A549 (cell line): Measurements from ENCODE around the gene NEMF. TPM values are rescaled to one million over a fixed set of nuclear protein-coding genes. Genes with fewer than 3 reads are reported as not detected.

Experiments
- ATAC-seq, 2 experiments: fragments of 200-7000 bp in 1 of 2; fragments of >200 bp in 1 of 2; cut with Nextera tagmentation in 1 of 2; cut with Tn5 transposase in 1 of 2; 3 replicates each; pipeline versions ENCODE4 v1.8.0 to v1.9.1; 2018 to 2020; ENCODE audit warnings: mild to moderate bottlenecking in 1 of 2, moderate library complexity in 1 of 2
- CTCF ChIA-PET: fragments of 300-600 bp; sonication (Branson Sonifier 250); formaldehyde crosslinking; extraction: SDS; loops from one replicate; lab custom pipeline; 2021; ENCODE audit warnings: antibody characterized with exemption, inconsistent platforms; lab: Yijun Ruan, JAX
- POLR2A ChIA-PET: fragments of 350-600 bp; formaldehyde crosslinking; extraction: SDS; loops from one replicate; lab custom pipeline; 2021; ENCODE audit warnings: antibody characterized with exemption, inconsistent platforms; lab: Yijun Ruan, JAX
- DNase-seq, 2 experiments: peaks; one replicate each; pipeline versions ENCODE4 v3.0.0 to v3.0.0-alpha.2; 2011 to 2016; ENCODE audit warnings: low read depth in 1 of 2, low spot score in 1 of 2
- FAIRE-seq: peaks from 2 replicates; lab custom pipeline; 2011; peaks lifted over from hg19 to GRCh38; lab: Jason Lieb, UNC
- H3K27ac ChIP-seq, 2 experiments: fragments of >200 bp; sonication (Bioruptor Twin); formaldehyde crosslinking; 3 replicates each; pipeline ENCODE4 v1.5.1; 2016 to 2017
- H3K4me1 ChIP-seq: fragments of >200 bp; sonication (Bioruptor Twin); formaldehyde crosslinking; 3 replicates; pipeline ENCODE4 v1.6.1; 2016
- H3K4me2 ChIP-seq: fragments of >200 bp; sonication (Bioruptor Twin); formaldehyde crosslinking; 3 replicates; pipeline ENCODE4 v1.6.1; 2016
- H3K4me3 ChIP-seq: fragments of >200 bp; sonication (Bioruptor Twin); formaldehyde crosslinking; 3 replicates; pipeline ENCODE4 v1.5.1; 2016
- H3K9me3 ChIP-seq: fragments of >200 bp; sonication (Bioruptor Twin); formaldehyde crosslinking; 3 replicates; pipeline ENCODE4 v1.6.1; 2016
- BCL3 ChIP-seq: fragments of >200 bp; sonication (Bioruptor Twin); formaldehyde crosslinking; IDR thresholded peaks from 3 replicates; pipeline ENCODE4 v1.6.1; 2016
- CBX8 ChIP-seq: fragments of 200-600 bp; sonication (generic); IDR thresholded peaks from 2 replicates; pipeline ENCODE4 v1.6.1; 2016
- CHD4 ChIP-seq: fragments of 200-600 bp; sonication (generic); IDR thresholded peaks from 2 replicates; pipeline ENCODE4 v1.6.1; 2016; ENCODE audit warnings: antibody characterized with exemption, mild to moderate bottlenecking, borderline replicate concordance
- FOSB ChIP-seq: fragments of 250-450 bp; sonication (Bioruptor Pico); IDR thresholded peaks from 2 replicates; pipeline ENCODE4 v1.5.0; 2020; ENCODE audit warnings: mild to moderate bottlenecking, moderate library complexity
- FOXS1 ChIP-seq: fragments of 250-450 bp; sonication (Bioruptor Pico); IDR thresholded peaks from 2 replicates; pipeline ENCODE4 v1.5.0; 2020; ENCODE audit warnings: mild to moderate bottlenecking, moderate library complexity
- GATA3 ChIP-seq: IDR thresholded peaks from 2 replicates; pipeline ENCODE4 v1.6.1; 2012; ENCODE audit warnings: borderline replicate concordance
- HDAC2 ChIP-seq: fragments of 200-600 bp; sonication (generic); IDR thresholded peaks from 2 replicates; pipeline ENCODE4 v1.6.1; 2016
- HES2 ChIP-seq: fragments of >200 bp; sonication (Bioruptor Twin); formaldehyde crosslinking; IDR thresholded peaks from 2 replicates; pipeline ENCODE4 v1.6.1; 2016
- HEYL ChIP-seq: fragments of 250-450 bp; sonication (Bioruptor Pico); IDR thresholded peaks from 2 replicates; pipeline ENCODE4 v1.8.0; 2021; ENCODE audit warnings: mild to moderate bottlenecking, moderate library complexity
- HOXA7 ChIP-seq: fragments of 250-450 bp; sonication (Bioruptor Pico); IDR thresholded peaks from 2 replicates; pipeline ENCODE4 v1.5.0; 2020; ENCODE audit warnings: mild to moderate bottlenecking, moderate library complexity
- JUN ChIP-seq, 2 experiments: fragments of >200 bp; sonication (Bioruptor Twin); formaldehyde crosslinking; IDR thresholded peaks; 2 replicates in 1 of 2; 3 replicates in 1 of 2; pipeline ENCODE4 v1.6.1; 2016 to 2017
- MAZ ChIP-seq: fragments of 150-350 bp; IDR thresholded peaks from 2 replicates; pipeline ENCODE4 v1.6.1; 2014; ENCODE audit warnings: antibody characterized with exemption, low read depth, low read length, borderline replicate concordance
- PHF8 ChIP-seq: fragments of 200-600 bp; sonication (generic); IDR thresholded peaks from 2 replicates; pipeline ENCODE4 v1.6.1; 2016; ENCODE audit warnings: low read depth, mild to moderate bottlenecking, antibody characterized with exemption, moderate library complexity, borderline replicate concordance
- POLR2AphosphoS2 ChIP-seq: conservative IDR thresholded peaks from 2 replicates; pipeline ENCODE4 v1.6.1; 2012; ENCODE audit warnings: low read length, improper control_type of control experiment, inconsistent platforms
- RAD21 ChIP-seq, 2 experiments: fragments of >200 bp in 1 of 2; sonication (Bioruptor Twin) in 1 of 2; formaldehyde crosslinking in 1 of 2; IDR thresholded peaks in 1 of 2; conservative IDR thresholded peaks in 1 of 2; 2 replicates in 1 of 2; 3 replicates in 1 of 2; pipeline ENCODE4 v1.6.1; 2012 to 2018; ENCODE audit warnings: inconsistent platforms in 1 of 2
- RARB ChIP-seq: fragments of 250-450 bp; sonication (Bioruptor Pico); IDR thresholded peaks from 2 replicates; pipeline ENCODE4 v1.8.0; 2021; ENCODE audit warnings: mild to moderate bottlenecking, moderate library complexity
- RCOR1 ChIP-seq: fragments of 150-350 bp; IDR thresholded peaks from 2 replicates; pipeline ENCODE4 v1.6.1; 2014; ENCODE audit warnings: antibody characterized with exemption, low read length, low read depth
- RFX5 ChIP-seq: fragments of 450-650 bp; IDR thresholded peaks from 2 replicates; pipeline ENCODE4 v1.7.1; 2014; ENCODE audit warnings: antibody characterized with exemption, mild to moderate bottlenecking, moderate library complexity
- SREBF2 ChIP-seq: fragments of 450-650 bp; IDR thresholded peaks from 2 replicates; pipeline ENCODE4 v1.6.1; 2014; ENCODE audit warnings: mild to moderate bottlenecking, moderate library complexity
- TP53 ChIP-seq: fragments of 250-450 bp; sonication (Bioruptor Pico); IDR thresholded peaks from 2 replicates; pipeline ENCODE4 v1.5.0; 2021; ENCODE audit warnings: mild to moderate bottlenecking, moderate library complexity
- ZSCAN20 ChIP-seq: fragments of 250-450 bp; sonication (Bioruptor Pico); IDR thresholded peaks from 2 replicates; pipeline ENCODE4 v1.8.0; 2022; ENCODE audit warnings: mild to moderate bottlenecking, moderate library complexity
- WGBS: methylation state at CpG from one replicate; pipeline ENCODE4 v1.1.6; 2017; ENCODE audit errors: missing lambda C conversion rate; 5-methylcytosine and 5-hydroxymethylcytosine counted together
- polyA plus RNA-seq, 4 experiments: library from polyadenylated mRNA; depleted of rRNA in 3 of 4; stranded (reverse); fragments of >200 nt; fragmentation: RNase III in 1 of 4; extraction: RNeasy Plus Mini Kit Qiagen cat#74134 plus additional on column Dnase treatment in 1 of 4; gene quantifications; 2 replicates in 3 of 4; 3 replicates in 1 of 4; pipeline ENCODE4 v1.2.3, GENCODE V29; 2011 to 2017
- small RNA-seq, 6 experiments: library from RNA; depleted of rRNA; stranded (forward); fragments of <200 nt; gene quantifications; one replicate each; pipeline ENCODE3, GENCODE V24; 2012
- TF ChIP-seq, protein P1 (sequence below): IDR thresholded peaks from 2 replicates; pipeline ENCODE4 v1.6.1; 2012; ENCODE audit warnings: low read depth, borderline replicate concordance

NEMF gene
- polyA plus RNA-seq, 2 of the 4 experiments (the other 2 are of a cell fraction): 58.3 to 59.6 TPM

DNA sequence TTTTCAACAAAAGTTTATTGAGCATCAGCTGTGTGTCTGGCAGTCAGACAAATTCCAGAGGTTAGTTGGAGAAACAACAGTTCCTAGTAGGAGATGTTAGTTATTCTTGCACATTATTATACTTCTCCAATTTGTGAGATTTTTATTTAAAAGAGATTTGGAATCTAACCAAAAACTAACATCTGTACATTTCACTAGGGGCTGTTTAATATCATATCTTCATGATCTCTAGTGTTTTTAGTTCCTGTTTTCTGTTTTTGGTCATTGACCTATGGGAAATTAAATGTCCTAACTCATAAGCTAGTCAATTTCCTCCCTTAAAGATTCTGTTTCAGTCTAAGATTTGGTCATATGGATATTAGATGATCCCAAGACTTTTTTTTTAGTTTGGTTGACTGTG is 118.8 kb downstream of the NEMF start:
- FAIRE-seq: no peak
- Histone ChIP-seq H3K4me3 (no peak overlapping the region), H3K9me3 (no peaks in the 10 kb centered on the region), H3K4me1 (no peaks in the 10 kb centered on the region), H3K4me2 (no peak overlapping the region), H3K27ac (no peak overlapping the region)
- TF ChIP-seq JUN (IDR thresholded peaks at IDR 0.05) (no peak), SREBF2 (no peak), HEYL (CRISPR knock-in tag) (no peak), TP53 (CRISPR knock-in tag) (no peak), HOXA7 (CRISPR knock-in tag) (no peak), RCOR1 (no peak), BCL3 (no peak), CBX8 (no peak), RARB (CRISPR knock-in tag) (no peak), HES2 (no peak), CHD4 (no peak), RFX5 (no peak), ZSCAN20 (no peak), FOSB (CRISPR knock-in tag) (no peak), HDAC2 (no peak), FOXS1 (CRISPR knock-in tag) (no peak), GATA3 (no peak)
- DNase-seq: no peak
- ATAC-seq: no peak
- CTCF ChIA-PET: interaction anchor here (0.6 to 1.0 kb wide), 2 partner anchors 9 to 21 kb away, joined by 3 to 5 read pairs; no protein-coding TSS in a partner anchor
- POLR2A ChIA-PET: interaction anchor here (0.7 kb wide), 1 partner anchor 100 kb away, joined by 5 read pairs; no protein-coding TSS in a partner anchor

DNA sequence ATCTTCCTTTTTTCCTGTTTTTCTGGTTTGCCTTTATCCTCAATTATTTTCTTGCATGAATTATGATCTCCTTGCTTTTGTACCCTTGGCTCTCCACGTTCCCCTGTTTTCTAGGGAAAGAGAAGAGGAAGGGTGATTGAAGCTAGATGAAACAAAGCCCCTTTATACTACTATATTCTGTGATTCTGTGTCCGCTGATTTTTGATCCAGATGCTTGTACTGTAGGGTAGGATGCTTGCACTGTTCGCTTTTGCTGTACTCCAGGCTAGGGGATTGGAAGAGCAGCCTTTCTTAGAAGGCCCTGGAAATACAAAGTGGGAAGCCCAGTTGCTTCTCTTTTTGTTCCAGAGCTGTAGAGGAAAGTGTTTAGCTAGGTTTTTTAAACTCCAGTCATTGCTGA is 119.7 kb downstream of the NEMF start:
- ChIA-PET POLR2A (no interaction called here), CTCF (interaction anchor here (1.0 kb wide), 1 partner anchor 30 kb away, joined by 3 read pairs; no protein-coding TSS in a partner anchor)
- Histone ChIP-seq H3K27ac (no peak overlapping the region), H3K9me3 (no peaks in the 10 kb centered on the region), H3K4me1 (no peaks in the 10 kb centered on the region), H3K4me2 (no peak overlapping the region), H3K4me3 (no peak overlapping the region)
- DNase-seq (no peak), ATAC-seq (no peak), FAIRE-seq (no peak)
- WGBS: 77% methylated on average over 3 of the region's 3 CpGs
- TF ChIP-seq HEYL (CRISPR knock-in tag) (no peak), JUN (IDR thresholded peaks at IDR 0.05) (no peak), PHF8 (no peak), MAZ (no peak), RAD21 (conservative IDR thresholded peaks at IDR 0.05 in 1 of 2, IDR thresholded peaks at IDR 0.05 in 1 of 2) (no peak), POLR2AphosphoS2 (no peak)
- TF ChIP-seq, protein P1, sequence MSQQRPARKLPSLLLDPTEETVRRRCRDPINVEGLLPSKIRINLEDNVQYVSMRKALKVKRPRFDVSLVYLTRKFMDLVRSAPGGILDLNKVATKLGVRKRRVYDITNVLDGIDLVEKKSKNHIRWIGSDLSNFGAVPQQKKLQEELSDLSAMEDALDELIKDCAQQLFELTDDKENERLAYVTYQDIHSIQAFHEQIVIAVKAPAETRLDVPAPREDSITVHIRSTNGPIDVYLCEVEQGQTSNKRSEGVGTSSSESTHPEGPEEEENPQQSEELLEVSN: no peak

Small RNA genes lying within 50 kb of the gene (small RNA-seq; reads per million reads assigned to genes)
- gene RF00019 (0 reads per million in 6 experiments), gene RN7SL2 (0 reads per million in 6 experiments), gene RN7SL3 (0 to 4.1 (median 0.06) reads per million in 6 experiments), gene RNU6-189P (0 reads per million in 6 experiments), gene RNU6-539P (0 reads per million in 6 experiments)

Other genes with a start within 250 kb of the NEMF start
- 280 and 390 TPM in 2 replicates for gene RPL36AL, start 232.2 kb downstream of the NEMF start, polyA plus RNA-seq (2011; rRNA removed)
- gene RPL36AL, start 232.2 kb downstream of the NEMF start, polyA plus RNA-seq (2017; fragmentation: RNase III; extraction: RNeasy Plus Mini Kit Qiagen cat#74134 plus additional on column Dnase treatment): 454 to 469 TPM (median 468 TPM) in 3 replicates
- 33.0 and 35.6 TPM in 2 replicates for gene MGAT2, start 232.0 kb downstream of the NEMF start, polyA plus RNA-seq (2011; rRNA removed)
- 26.7 to 27.0 TPM (median 26.9 TPM) in 3 replicates for gene MGAT2, start 232.0 kb downstream of the NEMF start, polyA plus RNA-seq (2017; fragmentation: RNase III; extraction: RNeasy Plus Mini Kit Qiagen cat#74134 plus additional on column Dnase treatment)
- 10.5 and 14.1 TPM in 2 replicates for gene DNAAF2, start 217.5 kb downstream of the NEMF start, polyA plus RNA-seq (2011; rRNA removed)
- 10.8 to 12.1 TPM (median 11.9 TPM) in 3 replicates for gene DNAAF2, start 217.5 kb downstream of the NEMF start, polyA plus RNA-seq (2017; fragmentation: RNase III; extraction: RNeasy Plus Mini Kit Qiagen cat#74134 plus additional on column Dnase treatment)
- gene POLE2, start 164.6 kb downstream of the NEMF start, polyA plus RNA-seq (2011; rRNA removed): 28.1 and 30.4 TPM in 2 replicates
- 18.0 to 23.3 TPM (median 20.2 TPM) in 3 replicates for gene POLE2, start 164.6 kb downstream of the NEMF start, polyA plus RNA-seq (2017; fragmentation: RNase III; extraction: RNeasy Plus Mini Kit Qiagen cat#74134 plus additional on column Dnase treatment)
- 0.70 and 0.74 TPM in 2 replicates for gene KLHDC1, start 159.7 kb downstream of the NEMF start, polyA plus RNA-seq (2011; rRNA removed)
- gene KLHDC1, start 159.7 kb downstream of the NEMF start, polyA plus RNA-seq (2017; fragmentation: RNase III; extraction: RNeasy Plus Mini Kit Qiagen cat#74134 plus additional on column Dnase treatment): 0.42 to 1.2 TPM (median 1.1 TPM) in 3 replicates
- gene KLHDC2, start 84.6 kb downstream of the NEMF start, polyA plus RNA-seq (2011; rRNA removed): 75.7 and 83.7 TPM in 2 replicates
- 38.9 to 47.5 TPM (median 46.4 TPM) in 3 replicates for gene KLHDC2, start 84.6 kb downstream of the NEMF start, polyA plus RNA-seq (2017; fragmentation: RNase III; extraction: RNeasy Plus Mini Kit Qiagen cat#74134 plus additional on column Dnase treatment)
- gene ARF6, start 40.3 kb upstream of the NEMF start, polyA plus RNA-seq (2011; rRNA removed): 29.8 and 33.3 TPM in 2 replicates
- gene ARF6, start 40.3 kb upstream of the NEMF start, polyA plus RNA-seq (2017; fragmentation: RNase III; extraction: RNeasy Plus Mini Kit Qiagen cat#74134 plus additional on column Dnase treatment): 47.7 to 54.8 TPM (median 51.0 TPM) in 3 replicates